Fibroblast of skin of scalp (primary cell): ENCODE data around the gene PRKG1.
"Not testable (repeated sequence)": the region's sequence is repeated elsewhere in the genome, so short reads cannot be mapped to it uniquely, and the experiment has no call there.

Experiments
- DNase-seq: peaks from one replicate; pipeline ENCODE4 v3.0.0-alpha.2; 2013

PRKG1 gene

DNA sequence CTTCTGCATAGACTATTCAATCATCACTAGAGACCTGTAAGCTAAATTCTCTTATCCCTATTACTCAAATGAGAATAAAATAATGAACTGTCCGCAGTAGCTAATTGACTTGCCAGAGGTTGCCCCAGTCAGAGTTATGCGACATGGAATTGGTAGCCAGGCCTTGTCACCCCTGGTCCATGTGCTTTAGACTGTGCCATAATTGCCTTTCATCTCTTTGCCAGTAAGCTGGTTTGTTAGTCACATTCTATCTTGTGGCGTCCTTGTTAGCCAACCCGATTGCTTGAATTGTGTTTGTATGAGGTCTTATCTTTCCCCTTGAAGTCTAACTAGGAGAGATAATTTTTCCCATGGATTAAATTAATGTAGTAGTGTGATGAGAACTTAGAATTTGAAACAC lies 362.5 kb downstream of the PRKG1 start:
- DNase-seq = no peak

DNA sequence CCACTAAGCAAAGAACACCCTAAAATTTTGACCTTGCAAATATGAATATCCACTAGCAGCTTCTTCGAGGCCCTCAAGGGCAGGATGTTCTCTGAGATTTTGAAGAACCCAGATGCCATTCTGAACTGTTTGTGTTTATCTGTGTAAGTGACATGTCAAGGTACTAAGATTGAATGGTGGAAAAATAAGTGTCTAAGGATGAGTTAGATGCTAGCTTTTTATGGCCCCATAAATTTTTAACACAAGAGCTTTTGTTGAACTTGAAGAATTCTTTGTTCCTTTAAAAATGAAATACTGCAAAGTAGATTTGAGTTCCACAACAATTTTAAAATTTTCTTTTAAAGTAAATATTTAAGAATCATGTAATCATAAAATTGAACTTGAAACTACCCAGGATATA lies 365.4 kb downstream of the PRKG1 start:
- no peak for DNase-seq

DNA sequence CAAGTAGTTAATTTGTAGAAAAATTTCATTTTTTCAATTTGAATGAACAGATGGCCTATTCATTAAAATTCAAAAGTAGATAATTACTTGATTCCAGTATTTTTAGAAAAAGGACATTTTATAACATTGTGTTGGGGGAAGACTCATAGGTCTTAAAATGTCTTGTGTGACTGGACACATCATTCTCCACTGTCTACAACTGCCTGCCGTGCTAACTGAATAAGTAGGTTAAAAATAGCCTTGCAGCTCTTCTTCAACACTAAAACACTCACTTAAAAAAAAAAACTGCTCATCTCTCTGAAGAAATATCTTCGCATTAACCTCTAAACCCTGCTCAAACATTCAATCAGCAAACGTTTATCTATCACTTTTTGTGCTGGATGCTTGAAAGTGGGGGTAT lies 371.3 kb downstream of the PRKG1 start:
- DNase-seq = no peak

DNA sequence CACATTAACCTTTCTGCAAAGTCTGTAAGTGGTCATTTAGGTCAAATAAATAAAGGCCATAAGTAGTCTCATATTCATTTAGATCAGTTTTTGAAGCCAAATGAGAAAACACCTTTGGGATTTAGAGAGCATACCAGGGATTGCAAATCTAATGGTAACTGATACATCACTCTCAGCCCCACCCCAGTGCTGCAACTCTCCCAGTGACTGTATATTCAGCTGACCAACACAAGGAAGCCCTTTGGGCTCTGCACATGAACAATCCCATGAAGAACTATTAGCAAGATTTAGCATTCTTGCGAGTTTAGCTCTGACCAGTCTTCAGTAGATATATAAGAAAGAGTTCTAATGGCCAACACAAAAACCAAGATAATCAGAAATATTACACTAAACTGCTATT lies 372.8 kb downstream of the PRKG1 start:
- no peak for DNase-seq

DNA sequence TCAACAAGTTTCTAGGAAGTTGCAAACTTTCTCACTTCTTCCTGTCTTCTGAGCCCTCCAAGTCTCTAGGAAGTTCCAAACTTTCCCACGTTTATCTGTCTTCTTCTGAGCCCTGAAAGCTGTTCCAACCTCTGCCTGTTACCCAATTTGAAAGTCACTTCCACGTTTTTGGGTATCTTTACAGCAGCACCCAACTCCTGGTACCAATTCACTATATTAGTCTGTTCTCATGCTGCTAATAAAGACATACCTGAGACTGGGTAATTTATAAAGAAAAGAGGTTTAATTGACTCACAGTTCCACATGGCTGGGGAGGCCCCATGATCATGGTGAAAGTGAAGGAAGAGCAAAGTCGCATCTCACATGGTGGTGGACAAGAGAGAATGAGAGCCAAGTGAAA lies 381.5 kb downstream of the PRKG1 start:
- DNase-seq = not testable (repeated sequence)

DNA sequence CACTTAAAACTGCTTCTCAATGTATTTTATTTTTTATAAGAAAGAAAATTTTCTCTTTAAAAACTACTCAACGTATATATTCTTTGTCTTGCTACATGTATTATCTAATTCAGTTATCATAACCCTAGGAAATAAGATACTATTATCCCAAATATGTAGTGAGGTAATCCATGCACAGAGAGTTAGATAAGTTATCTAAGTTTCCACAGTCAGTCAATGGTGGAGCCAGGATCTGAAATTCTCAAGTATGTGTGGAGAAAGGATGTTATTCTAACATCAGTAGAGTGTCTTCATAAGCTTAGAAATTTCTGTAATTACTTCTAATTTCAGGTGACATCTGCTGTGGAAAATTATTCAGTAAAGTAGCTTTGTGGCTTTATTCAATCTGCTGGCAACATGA lies 385.2 kb downstream of the PRKG1 start:
- DNase-seq = no peak

DNA sequence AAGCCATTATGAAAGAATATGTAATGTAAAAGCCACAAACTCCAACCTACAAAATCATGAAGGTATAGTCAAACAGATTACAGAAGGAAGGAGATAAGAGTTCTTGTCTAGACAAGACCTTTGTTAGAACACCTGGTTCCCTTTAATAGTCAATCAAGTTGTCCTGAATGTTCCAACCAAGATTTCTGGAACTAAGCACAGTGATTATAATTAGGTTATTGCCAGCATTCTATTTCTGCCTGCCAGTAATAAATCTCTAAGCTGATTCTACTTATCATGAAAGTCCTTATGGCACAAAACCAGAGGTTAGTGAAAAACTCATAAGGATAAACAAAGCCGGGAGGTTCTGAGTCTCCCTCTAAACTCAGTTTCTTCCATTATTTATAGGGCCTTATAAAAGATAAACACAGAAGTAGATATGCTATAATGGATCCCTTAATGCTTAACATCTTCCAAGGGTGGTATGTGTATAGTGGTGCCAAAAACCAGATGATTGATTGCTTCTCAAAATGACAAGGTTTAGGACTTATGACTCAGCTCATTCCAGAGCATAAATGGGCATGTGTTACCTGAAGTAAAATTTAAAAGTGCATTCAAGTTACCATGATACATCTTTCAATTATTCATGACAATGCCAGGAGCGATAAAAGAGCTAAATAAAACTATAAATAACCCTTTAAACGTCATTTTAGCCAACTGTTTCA lies 387.9 kb downstream of the PRKG1 start:
- no peak for DNase-seq

DNA sequence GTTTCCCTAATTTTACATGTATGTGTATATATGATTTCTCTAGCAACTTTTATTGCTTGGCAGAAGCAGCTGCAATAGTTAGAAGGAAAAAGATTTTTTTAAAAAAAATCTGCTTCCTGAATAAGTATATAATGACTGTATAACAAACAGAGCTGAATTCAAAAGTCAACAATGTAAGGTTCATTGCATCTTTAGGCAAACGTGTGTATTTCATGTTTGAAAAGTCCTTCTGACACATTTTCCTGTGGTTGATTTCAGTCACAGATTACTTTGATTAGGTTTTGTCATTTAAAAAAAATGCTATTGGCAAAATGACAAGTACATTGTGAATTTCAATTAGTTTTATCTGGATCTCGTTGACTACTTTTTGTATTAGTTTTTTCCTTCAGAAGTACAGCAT lies 394.1 kb downstream of the PRKG1 start:
- DNase-seq = peak; percentile 1

DNA sequence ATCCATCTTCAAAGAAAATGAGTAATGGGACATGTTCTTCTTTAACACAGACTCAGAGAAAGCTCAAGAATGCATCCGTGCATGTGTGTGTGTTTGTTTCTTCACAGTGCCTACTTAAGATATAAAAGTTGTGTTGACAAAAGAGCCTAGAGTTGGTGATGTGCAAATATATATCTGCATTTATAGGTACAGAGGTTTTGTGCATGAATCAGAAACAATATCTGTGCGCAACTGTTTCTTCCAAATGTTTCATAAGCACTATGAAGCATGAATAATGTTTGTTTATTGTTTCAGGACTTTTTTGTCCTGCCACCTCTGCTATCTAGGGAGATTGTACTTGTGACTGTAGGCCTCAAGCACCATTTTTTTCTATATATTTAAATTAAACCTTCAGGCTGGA lies 395.4 kb downstream of the PRKG1 start:
- DNase-seq = no peak

DNA sequence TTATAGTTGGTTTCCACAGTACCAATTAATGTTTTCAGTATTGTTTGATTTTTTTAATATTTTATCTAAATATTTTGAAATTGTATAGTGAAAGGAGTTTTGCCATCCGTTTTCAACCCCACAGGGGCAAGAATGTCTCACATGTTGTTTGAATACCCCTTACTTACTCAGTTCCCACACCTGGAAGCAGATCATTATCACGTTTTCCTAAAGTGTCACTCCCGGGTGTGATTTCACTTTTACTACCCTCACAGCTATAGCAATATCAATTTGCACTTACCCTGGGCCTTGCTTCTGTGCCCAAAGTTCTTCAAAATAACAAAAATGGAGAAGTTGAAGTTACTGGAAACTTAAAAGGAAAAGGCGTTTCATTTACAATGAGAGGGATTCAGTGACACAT lies 397.0 kb downstream of the PRKG1 start:
- DNase-seq = no peak

DNA sequence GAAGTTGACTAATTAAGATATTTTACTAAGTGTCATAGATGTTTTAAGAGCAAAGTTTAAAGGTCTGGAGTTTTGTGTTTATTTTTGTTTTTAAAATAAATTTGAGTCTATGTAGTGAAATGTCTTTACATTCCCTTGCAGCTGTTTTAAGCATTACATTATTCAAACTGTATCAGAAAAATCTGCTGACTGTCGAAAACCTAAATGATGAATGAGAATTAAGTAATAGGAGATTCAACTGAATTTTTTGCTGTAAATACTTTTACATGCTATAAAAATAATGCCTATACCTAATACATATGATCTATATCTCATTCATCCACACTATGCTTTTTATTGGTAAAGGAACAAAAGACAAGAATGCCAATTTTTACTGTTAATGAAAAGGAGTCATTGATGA lies 397.9 kb downstream of the PRKG1 start:
- no peak for DNase-seq

DNA sequence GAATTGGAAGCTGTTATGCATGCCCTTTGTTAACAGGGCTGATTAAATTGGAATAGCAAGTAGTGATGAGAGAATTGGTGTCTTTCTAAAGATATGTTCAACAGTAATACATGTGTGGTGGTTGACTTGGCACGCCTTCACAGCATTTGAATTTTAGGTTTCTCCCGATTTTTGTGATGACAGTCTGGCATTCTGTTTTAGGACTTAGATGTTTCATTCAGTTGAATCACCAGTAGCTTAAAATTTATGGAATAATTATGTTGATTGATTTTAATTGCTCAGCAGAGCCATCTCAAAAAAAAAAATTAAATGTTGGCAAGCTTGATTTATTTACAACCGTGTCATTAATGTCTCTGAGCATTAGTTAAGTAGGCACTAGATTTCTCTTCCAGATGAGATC lies 405.4 kb downstream of the PRKG1 start:
- no peak for DNase-seq

DNA sequence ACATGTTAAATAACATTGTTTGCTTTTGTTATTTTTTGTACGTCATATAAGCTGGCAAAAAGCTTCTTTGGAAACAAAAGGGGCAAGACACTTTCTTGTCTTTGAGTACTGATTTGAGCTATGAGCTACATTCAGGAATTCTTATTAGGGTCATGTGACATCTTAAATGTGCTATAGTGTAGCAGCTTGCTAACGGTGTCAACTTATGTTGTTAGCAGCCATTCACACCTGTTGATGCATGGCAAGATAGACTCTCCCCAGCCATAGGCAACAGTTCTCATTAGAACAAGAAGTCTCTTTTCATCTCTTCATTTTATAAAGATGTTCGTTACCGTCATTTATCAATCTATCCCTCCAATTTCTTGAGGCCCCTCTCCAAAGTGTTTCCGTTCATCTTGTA lies 411.4 kb downstream of the PRKG1 start:
- DNase-seq = no peak

DNA sequence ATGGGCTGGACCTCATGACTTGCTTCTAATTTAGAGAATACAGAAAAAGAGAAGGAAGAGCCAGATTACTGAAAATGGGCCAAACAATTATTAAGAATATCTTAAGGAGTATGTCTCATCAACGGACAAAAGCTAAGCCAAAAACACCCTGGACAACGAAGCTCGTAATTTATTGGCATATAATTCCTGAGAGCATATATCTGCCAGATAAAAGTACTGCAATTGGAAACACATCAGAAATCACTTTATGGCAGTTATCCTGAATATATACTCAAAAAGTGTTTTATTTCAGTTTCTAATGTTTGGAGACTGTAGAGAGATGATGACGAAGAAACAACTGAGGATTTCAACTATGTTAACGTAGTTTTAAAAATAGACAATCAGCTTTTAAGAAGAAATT lies 413.3 kb downstream of the PRKG1 start:
- no peak for DNase-seq

DNA sequence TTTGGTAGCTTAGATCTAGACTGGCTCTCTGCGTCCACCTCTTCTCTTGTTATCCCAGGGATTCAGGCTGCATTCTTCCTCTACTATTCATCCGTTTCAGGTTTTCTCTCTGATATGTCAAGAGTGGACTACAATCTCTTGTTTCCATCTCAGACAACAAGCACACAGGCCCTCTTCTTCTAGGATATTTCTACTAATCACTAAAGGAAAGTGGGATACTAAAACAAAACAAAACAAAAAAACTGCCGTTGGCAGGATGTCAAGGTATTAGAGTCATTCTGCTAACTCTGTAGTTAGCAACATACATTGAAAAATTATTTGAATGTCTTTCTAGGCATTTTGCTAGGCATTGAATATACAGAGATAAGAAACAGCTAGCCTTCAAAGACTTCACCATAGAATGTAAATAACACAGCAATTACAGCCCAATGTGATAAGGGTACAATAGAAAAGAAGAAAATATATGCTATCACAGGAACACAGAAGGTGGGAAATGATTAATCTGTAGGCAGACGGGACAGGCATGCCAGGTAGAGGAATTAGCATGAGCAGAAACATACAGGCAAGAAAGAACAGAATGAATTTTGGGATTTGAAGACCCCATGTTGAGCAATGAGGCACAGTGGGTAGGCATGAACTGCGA lies 414.6 kb downstream of the PRKG1 start:
- no peak for DNase-seq

DNA sequence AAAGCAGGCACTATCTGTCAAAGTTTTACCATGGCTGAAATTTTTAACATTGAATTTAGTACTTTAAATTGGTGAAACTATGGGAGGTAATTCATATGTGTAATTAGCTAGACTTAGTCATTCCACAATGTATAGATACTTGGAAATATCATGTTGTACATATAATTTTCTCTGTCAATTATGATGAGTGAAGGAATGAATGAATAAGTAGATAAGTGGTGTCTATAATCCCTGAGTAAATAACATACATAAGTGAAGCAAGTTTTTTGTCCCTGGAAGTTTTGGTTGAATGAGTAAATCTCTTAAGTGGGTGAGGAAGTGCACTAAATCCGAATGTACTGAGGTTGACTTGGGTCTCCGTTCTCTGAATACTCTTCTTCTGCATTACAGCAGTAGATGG lies 424.1 kb downstream of the PRKG1 start:
- DNase-seq = no peak

DNA sequence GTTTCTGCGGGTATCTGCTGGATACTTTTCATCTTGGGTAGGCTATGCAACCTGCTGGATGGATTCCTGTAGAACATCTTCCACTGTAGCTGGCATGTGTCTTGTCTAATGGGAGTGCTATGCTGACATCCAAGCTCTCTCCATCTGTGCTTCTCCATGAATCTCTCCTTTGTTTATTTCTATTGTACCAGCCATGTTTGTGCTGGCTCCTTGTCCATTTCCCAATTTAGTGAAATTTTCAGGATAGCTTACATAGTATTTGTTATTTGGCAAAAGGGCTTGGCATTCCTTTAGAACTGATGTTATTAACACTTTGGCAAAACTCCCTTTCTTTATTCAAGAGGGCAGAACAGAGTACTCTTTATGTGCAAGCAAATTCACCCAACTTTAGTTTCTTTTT lies 427.1 kb downstream of the PRKG1 start:
- DNase-seq = peak; percentile 55

DNA sequence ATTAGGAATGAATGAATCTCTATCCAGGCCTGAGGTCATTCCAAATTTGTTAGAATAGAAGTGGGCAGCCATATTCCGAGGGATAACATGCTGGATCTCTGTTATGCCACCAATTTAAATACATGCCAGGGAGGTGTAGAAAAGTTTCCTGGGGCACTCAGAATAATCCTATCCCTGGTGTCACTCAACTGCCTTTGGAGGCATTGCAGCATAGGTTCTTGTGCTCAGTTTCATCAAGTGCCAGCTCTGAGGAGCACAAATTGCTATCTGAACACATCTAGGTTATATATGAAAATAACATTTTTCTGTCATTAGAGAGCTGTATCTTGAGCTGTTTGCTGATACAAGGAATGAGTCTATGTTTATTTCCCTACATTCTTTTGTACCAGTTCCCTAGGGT lies 427.8 kb downstream of the PRKG1 start:
- DNase-seq = no peak

DNA sequence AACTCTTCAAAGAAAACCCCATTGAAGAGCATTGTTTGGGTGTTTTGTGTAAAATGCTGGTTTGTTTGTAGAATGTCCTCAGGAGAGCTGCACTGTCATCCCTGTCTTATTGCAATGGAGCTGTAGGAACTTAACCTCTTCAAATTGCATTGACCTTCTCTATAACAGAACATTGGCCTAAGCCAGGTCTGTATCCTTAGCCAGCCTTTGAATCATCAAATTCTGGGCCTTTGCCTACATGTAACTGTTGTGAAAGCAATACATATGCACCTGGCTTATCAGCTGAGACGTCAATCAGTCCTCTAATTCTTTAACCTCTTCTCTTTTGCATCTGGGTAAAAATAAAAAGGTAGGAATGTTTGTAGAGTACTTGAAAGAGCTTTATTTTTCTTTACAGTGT lies 429.1 kb downstream of the PRKG1 start:
- no peak for DNase-seq

DNA sequence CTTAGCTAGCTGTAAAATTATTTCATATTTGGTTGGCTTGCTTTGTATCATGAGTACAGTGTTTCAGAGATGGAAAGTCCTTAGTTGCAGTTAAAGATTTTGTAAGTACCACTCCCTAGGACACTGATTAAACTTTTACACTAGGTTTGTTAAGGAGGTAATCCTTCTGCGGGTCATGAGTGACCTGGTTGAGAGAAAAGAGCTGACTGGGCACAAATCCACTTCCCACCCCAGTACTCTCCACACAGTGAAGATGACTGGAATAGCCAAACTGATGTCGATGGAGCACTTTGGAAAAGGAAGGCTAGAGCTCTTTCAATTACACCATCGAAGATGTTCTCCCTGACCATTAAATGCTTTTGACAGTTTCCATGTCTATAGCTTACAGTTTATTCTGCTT lies 433.2 kb downstream of the PRKG1 start:
- DNase-seq = no peak

DNA sequence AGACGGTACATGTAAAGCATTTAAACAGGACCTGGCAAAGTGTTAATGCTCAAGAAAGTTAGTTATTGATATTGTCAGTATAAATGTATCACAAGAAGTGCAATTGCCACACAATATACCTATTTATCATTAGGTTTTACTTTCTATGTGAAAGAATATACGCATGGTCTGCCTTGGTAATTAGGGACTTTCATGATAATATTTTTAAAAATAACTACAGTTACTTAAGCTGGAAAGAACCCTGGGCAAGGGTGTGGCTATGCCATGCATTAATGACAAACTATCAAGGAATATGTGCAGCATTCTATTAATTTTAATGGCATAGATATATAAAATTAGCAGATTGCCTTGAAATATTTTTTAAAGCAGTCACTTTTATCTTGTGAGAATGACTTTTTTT lies 433.9 kb downstream of the PRKG1 start:
- DNase-seq = no peak

DNA sequence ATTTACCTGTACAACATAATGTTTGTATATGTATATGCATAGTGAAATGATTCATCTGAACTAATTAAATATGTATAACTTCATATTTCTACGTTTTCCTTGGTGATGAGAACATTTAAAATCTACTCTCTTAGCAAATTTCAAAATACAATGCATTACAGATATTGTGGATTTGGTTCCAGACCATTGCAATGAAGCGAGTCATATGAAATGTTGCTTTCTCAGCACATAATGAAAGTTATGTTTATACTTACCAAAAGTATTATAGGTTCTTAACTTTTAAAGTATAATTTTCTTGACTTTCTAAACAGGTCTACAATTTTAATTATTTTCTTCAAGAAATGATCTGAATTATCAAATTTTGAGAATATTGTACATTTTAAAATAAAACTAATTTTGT lies 435.9 kb downstream of the PRKG1 start:
- DNase-seq = peak; percentile 33

DNA sequence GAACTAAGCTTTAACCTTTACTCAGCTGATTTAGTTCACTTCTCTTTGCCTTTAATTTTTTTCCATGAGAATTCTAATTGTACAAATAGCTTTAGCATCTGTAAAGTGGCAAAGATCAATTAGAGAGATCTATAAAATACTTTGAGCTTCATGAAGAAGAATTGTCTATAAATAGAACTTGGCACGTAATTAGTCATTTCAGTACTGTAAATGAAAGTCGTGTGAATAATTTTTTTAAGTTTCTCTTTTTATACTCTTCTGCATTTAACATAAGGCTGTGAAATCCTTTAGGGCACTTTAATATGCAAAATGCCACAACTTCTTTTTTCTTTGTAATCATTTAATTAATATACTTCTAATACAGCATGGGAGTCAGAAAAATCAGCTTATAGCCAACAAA lies 447.3 kb downstream of the PRKG1 start:
- DNase-seq = no peak

DNA sequence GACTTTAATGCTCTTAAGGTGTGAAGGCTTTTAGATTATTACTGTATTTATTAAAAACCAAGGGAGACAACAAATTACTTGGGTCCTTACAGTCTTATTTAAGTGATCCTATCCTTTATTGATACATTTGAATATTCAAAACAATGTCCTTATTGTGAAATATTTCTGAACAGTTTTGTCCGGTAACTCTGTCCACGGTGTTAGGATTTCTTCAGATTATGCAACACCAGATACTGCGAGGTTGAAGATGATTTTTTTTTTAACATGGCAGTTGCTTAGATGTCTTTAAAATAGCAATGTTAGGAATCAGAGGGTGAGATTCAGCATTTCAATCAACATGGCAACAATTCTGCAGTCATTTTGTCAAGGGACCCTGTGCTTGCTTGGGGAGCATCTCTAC lies 448.6 kb downstream of the PRKG1 start:
- DNase-seq = no peak

DNA sequence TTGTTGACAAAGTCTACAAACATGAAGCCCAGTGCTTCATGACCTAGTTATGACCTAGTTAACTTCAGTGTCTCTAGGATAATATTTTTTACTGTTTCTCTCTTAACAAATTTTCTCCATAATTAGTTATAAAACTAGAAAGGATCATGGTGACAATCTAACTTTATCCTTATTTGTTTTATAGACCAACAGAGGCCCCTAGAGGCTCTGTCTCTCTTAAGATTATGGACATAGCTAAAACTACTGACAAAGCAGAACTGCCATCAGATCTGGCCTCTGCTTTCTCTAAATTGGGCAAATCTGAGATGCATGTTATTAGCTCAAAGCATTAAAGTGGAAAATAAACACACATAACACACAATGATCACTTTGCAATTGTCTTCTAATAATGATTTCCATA lies 449.2 kb downstream of the PRKG1 start:
- no peak for DNase-seq
